ENCODE measurements around the gene ADAMTS2. TPM values are rescaled to one million over a fixed set of nuclear protein-coding genes. Genes with fewer than 3 reads are reported as not detected.

Gene ADAMTS2
- polyA plus RNA-seq, 1 donor, result 5.9 TPM

- WGBS (ENCODE audit: insufficient coverage, low lambda C conversion rate), result no CpG with 5 or more reads among the region's 15 CpGs
- Histone ChIP-seq H3K4me1 (ENCODE audit: control insufficient read depth, insufficient read depth, low read length) (no peaks in the 10 kb centered on the region), H3K27me3 (ENCODE audit: control insufficient read depth, insufficient read depth, low read length) (no peaks in the 10 kb centered on the region), H3K9me3 (ENCODE audit: control insufficient read depth, low read depth, low read length) (no peaks in the 10 kb centered on the region), H3K4me3 (ENCODE audit: low read length) (no peak overlapping the region), H3K36me3 (ENCODE audit: control insufficient read depth, insufficient read depth, low read length) (no peaks in the 10 kb centered on the region), H3K27ac (ENCODE audit: low read length) (no peak overlapping the region)
- no peak for DNase-seq
Measured at GRCh38 chr5:179275381-179275878, 69.8 kb downstream of the ADAMTS2 start.

- DNase-seq, result no peak
- H3K4me1 ChIP-seq (ENCODE audit: control insufficient read depth, insufficient read depth, low read length), result no peaks in the 10 kb centered on the region
- H3K27ac ChIP-seq (ENCODE audit: low read length), result no peak overlapping the region
- no peaks in the 10 kb centered on the region for H3K36me3 ChIP-seq (ENCODE audit: control insufficient read depth, insufficient read depth, low read length)
- no peaks in the 10 kb centered on the region for H3K27me3 ChIP-seq (ENCODE audit: control insufficient read depth, insufficient read depth, low read length)
- no peak overlapping the region for H3K4me3 ChIP-seq (ENCODE audit: low read length)
- no peaks in the 10 kb centered on the region for H3K9me3 ChIP-seq (ENCODE audit: control insufficient read depth, low read depth, low read length)
- WGBS (ENCODE audit: insufficient coverage, low lambda C conversion rate), result 100% methylated on average over 1 of the region's 26 CpGs
Measured at GRCh38 chr5:179274321-179275315, 70.6 kb downstream of the ADAMTS2 start.

GRCh38 chr5:179273441-179274145, 71.7 kb downstream of the ADAMTS2 start:
- no peaks in the 10 kb centered on the region for H3K36me3 ChIP-seq (ENCODE audit: control insufficient read depth, insufficient read depth, low read length)
- no peaks in the 10 kb centered on the region for H3K27me3 ChIP-seq (ENCODE audit: control insufficient read depth, insufficient read depth, low read length)
- DNase-seq, result no peak
- no CpG with 5 or more reads among the region's 10 CpGs for WGBS (ENCODE audit: insufficient coverage, low lambda C conversion rate)
- no peak overlapping the region for H3K4me3 ChIP-seq (ENCODE audit: low read length)
- H3K9me3 ChIP-seq (ENCODE audit: control insufficient read depth, low read depth, low read length), result no peaks in the 10 kb centered on the region
- no peak overlapping the region for H3K27ac ChIP-seq (ENCODE audit: low read length)
- H3K4me1 ChIP-seq (ENCODE audit: control insufficient read depth, insufficient read depth, low read length), result no peaks in the 10 kb centered on the region

- H3K9me3 ChIP-seq (ENCODE audit: control insufficient read depth, low read depth, low read length), result no peaks in the 10 kb centered on the region
- H3K36me3 ChIP-seq (ENCODE audit: control insufficient read depth, insufficient read depth, low read length), result no peaks in the 10 kb centered on the region
- H3K27ac ChIP-seq (ENCODE audit: low read length), result no peak overlapping the region
- H3K27me3 ChIP-seq (ENCODE audit: control insufficient read depth, insufficient read depth, low read length), result no peaks in the 10 kb centered on the region
- no peaks in the 10 kb centered on the region for H3K4me1 ChIP-seq (ENCODE audit: control insufficient read depth, insufficient read depth, low read length)
- no peak for DNase-seq
- WGBS (ENCODE audit: insufficient coverage, low lambda C conversion rate), result no CpG with 5 or more reads among the region's 7 CpGs
- no peak overlapping the region for H3K4me3 ChIP-seq (ENCODE audit: low read length)
Measured at GRCh38 chr5:179273073-179273435, 72.2 kb downstream of the ADAMTS2 start.

- H3K36me3 ChIP-seq (ENCODE audit: control insufficient read depth, insufficient read depth, low read length), result no peaks in the 10 kb centered on the region
- no peaks in the 10 kb centered on the region for H3K4me1 ChIP-seq (ENCODE audit: control insufficient read depth, insufficient read depth, low read length)
- no CpG with 5 or more reads among the region's 19 CpGs for WGBS (ENCODE audit: insufficient coverage, low lambda C conversion rate)
- H3K27me3 ChIP-seq (ENCODE audit: control insufficient read depth, insufficient read depth, low read length), result no peaks in the 10 kb centered on the region
- no peak overlapping the region for H3K4me3 ChIP-seq (ENCODE audit: low read length)
- no peak for DNase-seq
- no peaks in the 10 kb centered on the region for H3K9me3 ChIP-seq (ENCODE audit: control insufficient read depth, low read depth, low read length)
- no peak overlapping the region for H3K27ac ChIP-seq (ENCODE audit: low read length)
Measured at GRCh38 chr5:179272326-179273072, 72.8 kb downstream of the ADAMTS2 start.

- WGBS (ENCODE audit: insufficient coverage, low lambda C conversion rate), result no CpG with 5 or more reads among the region's 13 CpGs
- no peaks in the 10 kb centered on the region for H3K36me3 ChIP-seq (ENCODE audit: control insufficient read depth, insufficient read depth, low read length)
- H3K4me3 ChIP-seq (ENCODE audit: low read length), result no peak overlapping the region
- no peaks in the 10 kb centered on the region for H3K27me3 ChIP-seq (ENCODE audit: control insufficient read depth, insufficient read depth, low read length)
- DNase-seq, result no peak
- no peaks in the 10 kb centered on the region for H3K9me3 ChIP-seq (ENCODE audit: control insufficient read depth, low read depth, low read length)
- no peak overlapping the region for H3K27ac ChIP-seq (ENCODE audit: low read length)
- H3K4me1 ChIP-seq (ENCODE audit: control insufficient read depth, insufficient read depth, low read length), result no peaks in the 10 kb centered on the region
Measured at GRCh38 chr5:179271821-179272325, 73.4 kb downstream of the ADAMTS2 start.

GRCh38 chr5:179271428-179271734, 73.9 kb downstream of the ADAMTS2 start:
- no CpG with 5 or more reads among the region's 8 CpGs for WGBS (ENCODE audit: insufficient coverage, low lambda C conversion rate)
- no peaks in the 10 kb centered on the region for H3K27me3 ChIP-seq (ENCODE audit: control insufficient read depth, insufficient read depth, low read length)
- no peaks in the 10 kb centered on the region for H3K4me1 ChIP-seq (ENCODE audit: control insufficient read depth, insufficient read depth, low read length)
- H3K27ac ChIP-seq (ENCODE audit: low read length), result no peak overlapping the region
- no peak overlapping the region for H3K4me3 ChIP-seq (ENCODE audit: low read length)
- H3K36me3 ChIP-seq (ENCODE audit: control insufficient read depth, insufficient read depth, low read length), result no peaks in the 10 kb centered on the region
- DNase-seq, result no peak
- no peaks in the 10 kb centered on the region for H3K9me3 ChIP-seq (ENCODE audit: control insufficient read depth, low read depth, low read length)

- H3K27ac ChIP-seq (ENCODE audit: low read length), result no peak overlapping the region
- WGBS (ENCODE audit: insufficient coverage, low lambda C conversion rate), result 80% methylated on average over 1 of the region's 15 CpGs
- H3K36me3 ChIP-seq (ENCODE audit: control insufficient read depth, insufficient read depth, low read length), result no peaks in the 10 kb centered on the region
- no peaks in the 10 kb centered on the region for H3K27me3 ChIP-seq (ENCODE audit: control insufficient read depth, insufficient read depth, low read length)
- no peaks in the 10 kb centered on the region for H3K9me3 ChIP-seq (ENCODE audit: control insufficient read depth, low read depth, low read length)
- no peak for DNase-seq
- peaks cover 5% of the 10 kb centered on the region for H3K4me1 ChIP-seq (ENCODE audit: control insufficient read depth, insufficient read depth, low read length)
- no peak overlapping the region for H3K4me3 ChIP-seq (ENCODE audit: low read length)
Measured at GRCh38 chr5:179270581-179271427, 74.5 kb downstream of the ADAMTS2 start.

- WGBS (ENCODE audit: insufficient coverage, low lambda C conversion rate), result no CpG with 5 or more reads among the region's 13 CpGs
- peaks cover 7% of the 10 kb centered on the region for H3K4me1 ChIP-seq (ENCODE audit: control insufficient read depth, insufficient read depth, low read length)
- H3K27me3 ChIP-seq (ENCODE audit: control insufficient read depth, insufficient read depth, low read length), result no peaks in the 10 kb centered on the region
- no peaks in the 10 kb centered on the region for H3K36me3 ChIP-seq (ENCODE audit: control insufficient read depth, insufficient read depth, low read length)
- no peak overlapping the region for H3K4me3 ChIP-seq (ENCODE audit: low read length)
- no peaks in the 10 kb centered on the region for H3K9me3 ChIP-seq (ENCODE audit: control insufficient read depth, low read depth, low read length)
- no peak overlapping the region for H3K27ac ChIP-seq (ENCODE audit: low read length)
- DNase-seq, result no peak
Measured at GRCh38 chr5:179269781-179270543, 75.3 kb downstream of the ADAMTS2 start.
